Endothelial cell of umbilical vein (primary cell): Measurements from ENCODE around the gene KCNS3. TPM values are rescaled to one million over a fixed set of nuclear protein-coding genes. Genes with fewer than 3 reads are reported as not detected.

ENCODE experiments used
- BruUV-seq: library from RNA; stranded (reverse); fragments of 400-500 nt; replicated peaks from 2 replicates; lab custom pipeline; 2021; lab: Mats Ljungman, UMichigan
- CTCF ChIA-PET: fragments of 300-600, 350-600 bp; sonication (Branson Sonifier 250); formaldehyde crosslinking; loops from one replicate; lab custom pipeline; 2021; ENCODE audit warnings: antibody characterized with exemption, inconsistent platforms; lab: Charles Lee
- POLR2A ChIA-PET: fragments of 300-600, 350-600 bp; sonication (Branson Sonifier 250); formaldehyde crosslinking; loops from one replicate; lab custom pipeline; 2021; ENCODE audit warnings: antibody characterized with exemption, inconsistent platforms; lab: Charles Lee
- DNase-seq: peaks from one replicate; pipeline ENCODE4 v3.0.0-alpha.2; 2011; ENCODE audit warnings: low read depth, low spot score
- FAIRE-seq: peaks from 2 replicates; lab custom pipeline; 2011; peaks lifted over from hg19 to GRCh38; lab: Jason Lieb, UNC
- H2AFZ ChIP-seq: 2 replicates; pipeline ENCODE4 v1.6.0; 2012; ENCODE audit warnings: low read depth, low read length, control low read depth, inconsistent platforms
- H3K27ac ChIP-seq: 2 replicates; pipeline ENCODE4 v1.5.1; 2011; ENCODE audit warnings: low read depth, mild to moderate bottlenecking, control low read depth, low read length, moderate library complexity; ENCODE audit not compliant: insufficient read depth
- H3K27me3 ChIP-seq, 2 experiments: 2 replicates each; pipeline versions ENCODE4 v1.6.0 to v1.6.1; 2011; ENCODE audit warnings: low read length in 2 of 2, mixed read lengths in 1 of 2; ENCODE audit not compliant: control insufficient read depth in 2 of 2, insufficient read depth in 2 of 2
- H3K36me3 ChIP-seq, 2 experiments: 2 replicates in 1 of 2; 3 replicates in 1 of 2; pipeline ENCODE4 v1.5.1; 2011; ENCODE audit warnings: low read length in 2 of 2, mild to moderate bottlenecking in 1 of 2, moderate library complexity in 1 of 2; ENCODE audit not compliant: control insufficient read depth in 2 of 2, insufficient read depth in 2 of 2; ENCODE audit errors: extremely low read depth in 1 of 2
- H3K4me1 ChIP-seq: 3 replicates; pipeline ENCODE4 v1.5.1; 2011; ENCODE audit warnings: mild to moderate bottlenecking, low read length; ENCODE audit not compliant: control insufficient read depth, insufficient read depth; ENCODE audit errors: extremely low read depth
- H3K4me2 ChIP-seq: 2 replicates; pipeline ENCODE4 v1.6.1; 2011; ENCODE audit warnings: low read length, control low read depth, mixed read lengths; ENCODE audit not compliant: insufficient read depth
- H3K4me3 ChIP-seq, 3 experiments: fragments of 200-600 bp in 1 of 3; sonication (generic), shearing (Covaris generic) in 1 of 3; replicated peaks in 1 of 3; 2 replicates each; pipeline ENCODE4 v1.5.1; 2011 to 2016; ENCODE audit warnings: control low read depth in 3 of 3, low read length in 3 of 3, mild to moderate bottlenecking in 2 of 3, inconsistent platforms in 1 of 3, low read depth in 1 of 3, moderate library complexity in 1 of 3; ENCODE audit not compliant: insufficient read depth in 1 of 3
- H3K79me2 ChIP-seq: 2 replicates; pipeline ENCODE4 v1.6.0; 2012; ENCODE audit warnings: low read length, inconsistent platforms; ENCODE audit not compliant: control insufficient read depth, insufficient read depth
- H3K9ac ChIP-seq: replicated peaks from 2 replicates; pipeline ENCODE3; 2011; ENCODE audit warnings: low read length, control low read depth; ENCODE audit not compliant: insufficient read depth; ENCODE audit errors: extremely low read depth
- H3K9me1 ChIP-seq: replicated peaks from 3 replicates; pipeline ENCODE4 v1.6.0; 2011; ENCODE audit warnings: mild to moderate bottlenecking, low read length; ENCODE audit not compliant: control insufficient read depth, insufficient read depth; ENCODE audit errors: extremely low read depth
- H3K9me3 ChIP-seq: replicated peaks from 2 replicates; pipeline ENCODE4 v1.5.1; 2012; ENCODE audit warnings: low read length, inconsistent platforms; ENCODE audit not compliant: control insufficient read depth, insufficient read depth
- H4K20me1 ChIP-seq: replicated peaks from 2 replicates; pipeline ENCODE3; 2011; ENCODE audit warnings: mild to moderate bottlenecking, low read length; ENCODE audit not compliant: control insufficient read depth, insufficient read depth; ENCODE audit errors: extremely low read depth
- CTCF ChIP-seq, 2 donors: IDR thresholded peaks; 1 replicate in 1 of 2; 2 replicates in 1 of 2; pipeline ENCODE4 v1.5.1; 2011; ENCODE audit warnings: low read length in 2 of 2, mild to moderate bottlenecking in 2 of 2, moderate library complexity in 2 of 2, control low read depth in 1 of 2, inconsistent platforms in 1 of 2, low read depth in 1 of 2; ENCODE audit not compliant: insufficient read depth in 1 of 2; ENCODE audit errors: extremely low read depth in 1 of 2
- EZH2 ChIP-seq: IDR thresholded peaks from 2 replicates; pipeline ENCODE4 v1.6.1; 2012; ENCODE audit warnings: borderline replicate concordance, low read depth, mild to moderate bottlenecking, moderate library complexity, low read length, inconsistent platforms; ENCODE audit not compliant: severe bottlenecking
- FOS ChIP-seq: IDR thresholded peaks from 2 replicates; pipeline ENCODE4 v1.6.1; 2011; ENCODE audit warnings: mild to moderate bottlenecking, low read length, moderate library complexity, borderline replicate concordance; ENCODE audit not compliant: insufficient read depth
- GATA2 ChIP-seq: IDR thresholded peaks from 2 replicates; pipeline ENCODE4 v1.7.0; 2011; ENCODE audit warnings: low read depth, mild to moderate bottlenecking, moderate library complexity, mixed read lengths, low read length; ENCODE audit not compliant: insufficient read length, insufficient read depth
- JUN ChIP-seq: IDR thresholded peaks from 2 replicates; pipeline ENCODE4 v1.6.1; 2011; ENCODE audit warnings: borderline replicate concordance, low read depth; ENCODE audit not compliant: insufficient read length, insufficient read depth
- MAX ChIP-seq: IDR thresholded peaks from 2 replicates; pipeline ENCODE4 v1.6.1; 2011; ENCODE audit not compliant: insufficient read depth, insufficient read length
- MYC ChIP-seq: IDR thresholded peaks from one replicate; pipeline ENCODE4 v1.6.1; 2011; ENCODE audit warnings: mild to moderate bottlenecking, low read depth, low read length
- POLR2A ChIP-seq: IDR thresholded peaks from 2 replicates; pipeline ENCODE4 v1.6.1; 2012; ENCODE audit warnings: low read depth, mild to moderate bottlenecking, control low read depth, low read length
- POLR2AphosphoS5 ChIP-seq: IDR thresholded peaks from 2 replicates; pipeline ENCODE4 v1.6.1; 2012; ENCODE audit warnings: low read depth, mild to moderate bottlenecking, control low read depth, low read length, moderate library complexity; ENCODE audit not compliant: insufficient read depth
- dilution Hi-C: fragments of 300-500 bp; cut with MboI; formaldehyde crosslinking; loops from one replicate; pipeline ENCODE4 v1.15.0; 2019; ENCODE audit warnings: low sequenced_read_pairs; ENCODE audit not compliant: extremely low pct_ligation_motif_present
- intact Hi-C: fragments of 100-400 bp; cut with micrococcal nuclease; formaldehyde crosslinking; loops from one replicate; pipeline ENCODE4 v1.10.0; 2022
- polyA plus RNA-seq, 4 experiments: library from polyadenylated mRNA; depleted of rRNA in 3 of 4; stranded (reverse) in 3 of 4; unstranded in 1 of 4; fragments of >200 nt; gene quantifications; 2 replicates each; pipeline versions ENCODE4 v1.2.1 to v1.2.3, GENCODE V29; 2011 to 2012; ENCODE audit warnings: missing spikeins in 1 of 4
- total RNA-seq: library from RNA; stranded (reverse); gene quantifications from 2 replicates; pipeline ENCODE4 v1.2.3, GENCODE V29; 2021

The KCNS3 gene
- total and polyA plus RNA-seq, 2 donors (not counting 3 experiments of a cell fraction or from before 2014, with no cell fraction given): 0.75 to 2.4 TPM

GRCh38 chr2:17915811-17916518 is 37.5 kb downstream of the KCNS3 start:
- Histone ChIP-seq H3K4me3 (no peak overlapping the region), H3K4me1 (no peaks in the 10 kb centered on the region), H3K9me3 (no peaks in the 10 kb centered on the region), H4K20me1 (no peaks in the 10 kb centered on the region), H3K4me2 (no peak overlapping the region), H3K27me3 (no peaks in the 10 kb centered on the region), H3K9ac (no peak overlapping the region), H3K79me2 (no peaks in the 10 kb centered on the region), H2AFZ (no peak overlapping the region), H3K36me3 (no peaks in the 10 kb centered on the region), H3K27ac (no peak overlapping the region), H3K9me1 (no peaks in the 10 kb centered on the region)
- BruUV-seq: no TSS peak
- no peak for FAIRE-seq
- no peak for TF ChIP-seq CTCF (IDR thresholded peaks at IDR 0.05; ENCODE audit: extremely low read depth in 1 of 2, insufficient read depth in 1 of 2, low read depth in 1 of 2, low read length in 2 of 2)
- TF ChIP-seq FOS: no peak
- TF ChIP-seq MAX: no peak
- TF ChIP-seq MYC: no peak
- TF ChIP-seq GATA2: no peak
- no peak for TF ChIP-seq EZH2
- no peak for TF ChIP-seq JUN
- TF ChIP-seq POLR2AphosphoS5: no peak
- no peak for TF ChIP-seq POLR2A
- ChIA-PET CTCF (no interaction called here), POLR2A (no interaction called here)
- DNase-seq: no peak
- dilution Hi-C loops (no loop called here), intact Hi-C loops (no loop called here)
